Measurements from ENCODE around the gene ACOT4. TPM values are rescaled to one million over a fixed set of nuclear protein-coding genes. Genes with fewer than 3 reads are reported as not detected.

Gene ACOT4
- total RNA-seq, 2 experiments from 2014 or later, result not detected

DNA sequence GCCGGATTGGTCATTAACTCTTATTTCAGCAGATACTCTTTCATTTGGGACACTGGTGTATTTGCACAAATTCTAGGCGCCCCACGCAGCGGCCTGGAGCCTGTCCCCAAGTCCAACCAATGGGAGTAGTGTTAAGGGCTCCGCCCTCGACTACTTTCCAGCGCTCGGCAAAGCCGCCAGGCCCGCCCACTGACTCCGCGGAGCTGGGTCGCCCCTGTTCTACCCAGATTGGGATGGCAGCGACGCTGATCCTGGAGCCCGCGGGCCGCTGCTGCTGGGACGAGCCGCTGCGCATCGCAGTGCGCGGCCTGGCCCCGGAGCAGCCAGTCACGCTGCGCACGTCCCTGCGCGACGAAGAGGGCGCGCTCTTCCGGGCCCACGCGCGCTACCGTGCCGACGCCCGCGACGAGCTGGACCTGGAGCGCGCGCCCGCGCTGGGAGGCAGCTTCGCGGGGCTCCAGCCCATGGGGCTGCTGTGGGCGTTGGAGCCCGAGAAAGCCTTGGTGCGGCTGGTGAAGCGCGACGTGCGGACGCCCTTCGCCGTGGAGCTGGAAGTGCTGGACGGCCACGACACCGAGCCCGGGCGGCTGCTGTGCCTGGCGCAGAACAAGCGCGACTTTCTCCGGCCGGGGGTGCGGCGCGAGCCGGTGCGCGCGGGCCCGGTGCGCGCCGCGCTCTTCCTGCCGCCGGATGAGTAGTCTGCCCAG, 20.8 kb downstream of the ACOT4 start, which contains the start of gene ACOT6:
TSS of gene ACOT6 (plus strand) at position 179 of the 707 bp plus-strand sequence. CDS start at position 234, 55 bp downstream.
- no peaks in the 10 kb centered on the region for H4K20me1 ChIP-seq (ENCODE audit: insufficient read depth, low read length)
- no peaks in the 10 kb centered on the region for H3K9me2 ChIP-seq (ENCODE audit: insufficient read depth, low read length)
- no peak within 1 kb of the TSS for H3K4me3 ChIP-seq (ENCODE audit: low read depth, low read length, poor library complexity, severe bottlenecking)
- ChIA-PET POLR2A (interaction anchor here (0.6 kb wide), 1 partner anchor 317 kb away, joined by 4 read pairs; no protein-coding TSS in a partner anchor), CTCF (ENCODE audit: unreplicated experiment) (no interaction called here)
- DNase-seq (ENCODE audit: low spot score), result no peak
- H3K27ac ChIP-seq (ENCODE audit: low read depth, low read length, poor library complexity, severe bottlenecking), result no peak within 1 kb of the TSS
- TF ChIP-seq, protein P1, sequence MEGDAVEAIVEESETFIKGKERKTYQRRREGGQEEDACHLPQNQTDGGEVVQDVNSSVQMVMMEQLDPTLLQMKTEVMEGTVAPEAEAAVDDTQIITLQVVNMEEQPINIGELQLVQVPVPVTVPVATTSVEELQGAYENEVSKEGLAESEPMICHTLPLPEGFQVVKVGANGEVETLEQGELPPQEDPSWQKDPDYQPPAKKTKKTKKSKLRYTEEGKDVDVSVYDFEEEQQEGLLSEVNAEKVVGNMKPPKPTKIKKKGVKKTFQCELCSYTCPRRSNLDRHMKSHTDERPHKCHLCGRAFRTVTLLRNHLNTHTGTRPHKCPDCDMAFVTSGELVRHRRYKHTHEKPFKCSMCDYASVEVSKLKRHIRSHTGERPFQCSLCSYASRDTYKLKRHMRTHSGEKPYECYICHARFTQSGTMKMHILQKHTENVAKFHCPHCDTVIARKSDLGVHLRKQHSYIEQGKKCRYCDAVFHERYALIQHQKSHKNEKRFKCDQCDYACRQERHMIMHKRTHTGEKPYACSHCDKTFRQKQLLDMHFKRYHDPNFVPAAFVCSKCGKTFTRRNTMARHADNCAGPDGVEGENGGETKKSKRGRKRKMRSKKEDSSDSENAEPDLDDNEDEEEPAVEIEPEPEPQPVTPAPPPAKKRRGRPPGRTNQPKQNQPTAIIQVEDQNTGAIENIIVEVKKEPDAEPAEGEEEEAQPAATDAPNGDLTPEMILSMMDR (conservative IDR thresholded peaks at IDR 0.05; ENCODE audit: low read length), result no peak
- no peak for TF ChIP-seq EZH2phosphoT487 (IDR thresholded peaks at IDR 0.05; ENCODE audit: borderline replicate concordance, low read depth, low read length)
- intact Hi-C loops (cut with micrococcal nuclease; ENCODE audit: unreplicated experiment), result no loop called here
- H3K79me2 ChIP-seq (ENCODE audit: insufficient read depth, low read depth, low read length), result no peaks in the 10 kb centered on the region
- H3K9me3 ChIP-seq (ENCODE audit: low read length), result no peaks in the 10 kb centered on the region
- no peak within 1 kb of the TSS for H2AFZ ChIP-seq (ENCODE audit: low read length)
- no peaks in the 10 kb centered on the region for H3K36me3 ChIP-seq (ENCODE audit: insufficient read depth, low read length)
- no TSS peak for BruUV-seq (replicated peaks)
- H3K4me2 ChIP-seq (ENCODE audit: low read length), result peak within 1 kb of the TSS; percentile 20; the same call in 1 of the 2 replicates
- H3K4me1 ChIP-seq (ENCODE audit: insufficient read depth, low read length, poor library complexity, severe bottlenecking), result no peaks in the 10 kb centered on the region

DNA sequence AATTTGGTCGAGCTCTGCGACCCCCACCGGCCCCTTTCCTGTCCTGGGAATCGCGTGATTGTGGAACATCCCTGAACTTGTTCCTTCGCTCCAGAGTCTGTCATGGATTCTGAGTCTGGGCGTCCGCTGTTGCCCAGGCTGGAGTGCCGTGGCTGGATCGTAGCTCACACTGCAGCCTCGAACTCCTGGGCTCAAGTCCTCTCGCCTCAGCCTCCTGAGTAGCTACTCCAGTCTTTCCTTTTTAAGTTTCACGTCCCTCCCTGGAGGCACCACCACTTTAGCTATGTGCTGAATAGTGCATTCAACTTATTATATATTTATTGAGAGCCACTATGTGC, 21.3 kb downstream of the ACOT4 start:
- DNase-seq (ENCODE audit: low spot score), result no peak
- ChIA-PET POLR2A (interaction anchor here (0.6 kb wide), 1 partner anchor 317 kb away, joined by 4 read pairs; no protein-coding TSS in a partner anchor), CTCF (ENCODE audit: unreplicated experiment) (no interaction called here)
- Histone ChIP-seq H3K4me2 (ENCODE audit: low read length) (peak overlapping the region; percentile 20; the same call in 1 of the 2 replicates), H3K9me2 (ENCODE audit: insufficient read depth, low read length) (no peaks in the 10 kb centered on the region), H3K27ac (ENCODE audit: low read depth, low read length, poor library complexity, severe bottlenecking) (no peak overlapping the region), H4K20me1 (ENCODE audit: insufficient read depth, low read length) (no peaks in the 10 kb centered on the region), H3K4me3 (ENCODE audit: low read depth, low read length, poor library complexity, severe bottlenecking) (no peak overlapping the region), H3K79me2 (ENCODE audit: insufficient read depth, low read depth, low read length) (no peaks in the 10 kb centered on the region), H3K9me3 (ENCODE audit: low read length) (no peaks in the 10 kb centered on the region), H3K36me3 (ENCODE audit: insufficient read depth, low read length) (no peaks in the 10 kb centered on the region), H3K4me1 (ENCODE audit: insufficient read depth, low read length, poor library complexity, severe bottlenecking) (no peaks in the 10 kb centered on the region), H2AFZ (ENCODE audit: low read length) (no peak overlapping the region)
- intact Hi-C loops (cut with micrococcal nuclease; ENCODE audit: unreplicated experiment), result no loop called here
- TF ChIP-seq EZH2phosphoT487 (IDR thresholded peaks at IDR 0.05; ENCODE audit: borderline replicate concordance, low read depth, low read length), result no peak
- no TSS peak for BruUV-seq (replicated peaks)

DNA sequence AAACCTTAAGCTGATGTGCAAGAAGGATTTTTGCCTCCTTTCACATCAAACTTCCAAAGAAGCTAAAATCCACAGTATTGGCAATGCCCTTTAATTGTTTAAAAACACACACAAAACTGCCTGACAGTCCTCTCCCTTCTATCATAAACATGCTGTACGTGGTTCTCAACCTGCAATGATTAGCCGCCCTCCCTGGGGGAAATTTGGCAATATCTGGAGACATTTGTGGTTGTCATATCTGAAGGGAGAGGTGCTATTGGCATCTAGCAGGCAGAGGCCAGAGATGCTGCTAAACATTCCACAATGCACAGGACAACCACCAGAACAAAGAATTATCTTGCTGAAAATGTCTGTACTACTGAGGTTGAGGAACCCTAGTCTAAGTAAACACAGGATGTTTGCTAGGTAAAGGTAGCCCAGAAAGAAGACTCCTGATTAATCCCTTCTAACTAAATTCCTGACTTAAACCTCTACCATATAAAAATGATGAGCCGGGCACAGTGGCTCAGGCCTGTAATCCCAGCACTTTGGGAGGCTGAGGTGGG, 21.8 kb downstream of the ACOT4 start:
- CTCF ChIA-PET (ENCODE audit: unreplicated experiment), result no interaction called here
- H3K4me2 ChIP-seq (ENCODE audit: low read length), result no peak overlapping the region
- intact Hi-C loops (cut with micrococcal nuclease; ENCODE audit: unreplicated experiment), result no loop called here

More for the DNA sequence above, 21.8 kb downstream of the ACOT4 start:
- H4K20me1 ChIP-seq (ENCODE audit: insufficient read depth, low read length), result no peaks in the 10 kb centered on the region
- H3K9me2 ChIP-seq (ENCODE audit: insufficient read depth, low read length), result no peaks in the 10 kb centered on the region
- TF ChIP-seq, protein P1 (conservative IDR thresholded peaks at IDR 0.05; ENCODE audit: low read length), result no peak
- no peak for TF ChIP-seq EZH2phosphoT487 (IDR thresholded peaks at IDR 0.05; ENCODE audit: borderline replicate concordance, low read depth, low read length)
- H3K4me3 ChIP-seq (ENCODE audit: low read depth, low read length, poor library complexity, severe bottlenecking), result no peak overlapping the region
- H3K79me2 ChIP-seq (ENCODE audit: insufficient read depth, low read depth, low read length), result no peaks in the 10 kb centered on the region
- no peaks in the 10 kb centered on the region for H3K4me1 ChIP-seq (ENCODE audit: insufficient read depth, low read length, poor library complexity, severe bottlenecking)
- no peak for DNase-seq (ENCODE audit: low spot score)
- POLR2A ChIA-PET, result interaction anchor here (0.6 kb wide), 1 partner anchor 318 kb away, joined by 4 read pairs; no protein-coding TSS in a partner anchor
- no peaks in the 10 kb centered on the region for H3K36me3 ChIP-seq (ENCODE audit: insufficient read depth, low read length)
- no peaks in the 10 kb centered on the region for H3K9me3 ChIP-seq (ENCODE audit: low read length)
- H3K27ac ChIP-seq (ENCODE audit: low read depth, low read length, poor library complexity, severe bottlenecking), result no peak overlapping the region
- BruUV-seq (replicated peaks), result no TSS peak
- H2AFZ ChIP-seq (ENCODE audit: low read length), result no peak overlapping the region

All from OCI-LY7 (cell line).